SH-SY5Y (cell line): Measurements from ENCODE around the gene VWA3A.

Experiments used
- GATA2 ChIP-seq: IDR thresholded peaks from 2 replicates; pipeline ENCODE4 v1.6.1; 2011; ENCODE audit warnings: mild to moderate bottlenecking, low read depth, low read length
- GATA3 ChIP-seq: IDR thresholded peaks from 2 replicates; pipeline ENCODE4 v1.6.1; 2011; ENCODE audit warnings: low read depth, mild to moderate bottlenecking, low read length, moderate library complexity

GRCh38 chr16:22195445-22195694 is 103.0 kb downstream of the VWA3A start:
- TF ChIP-seq GATA2 (no peak), GATA3 (no peak)
